T-cell (primary cell): ENCODE data around the gene PPID. TPM values are rescaled to one million over a fixed set of nuclear protein-coding genes. Genes with fewer than 3 reads are reported as not detected.

Source experiments
- total RNA-seq, 35 experiments: library from RNA in 6 of 35; stranded (reverse) in 6 of 35; fragments of 120-200 nt in 1 of 35; gene quantifications; one replicate each; pipeline versions ENCODE4 v1.2.1 to v1.2.4 and lab custom pipeline; 2013 to 2026

PPID gene
- total RNA-seq, 5 donors from 2014 or later (not counting 1 experiment from before 2014, with no cell fraction given) = 14.6 to 28.3 (median 26.2) TPM

Other genes starting within 250 kb of the PPID start
- gene RXFP1, start 201.5 kb downstream of the PPID start, total RNA-seq = not detected
- gene C4orf46, start 51.5 kb downstream of the PPID start, total RNA-seq = 1 to 10 TPM; 3.5 to 6.3 (median 4.2) TPM
- 10 to 100 TPM in 4 of 5 donors, 1 to 10 TPM in 1; 7.2 to 23.8 (median 14.3) TPM for gene ETFDH, start 51.1 kb downstream of the PPID start, total RNA-seq
- 10 to 100 TPM in 3 of 5 donors, 1 to 10 TPM in 2; 6.7 to 11.1 (median 10.7) TPM for gene FNIP2, start 45.6 kb upstream of the PPID start, total RNA-seq